ENCODE measurements around the gene PMM2.
"Not testable (repeated sequence)": the region's sequence is repeated elsewhere in the genome, so short reads cannot be mapped to it uniquely, and the experiment has no call there.

PMM2 gene

GRCh38 chr16:8782673-8783072 is 15.0 kb upstream of the PMM2 start:
- no peak for DNase-seq (ENCODE audit: low read depth)

DNA sequence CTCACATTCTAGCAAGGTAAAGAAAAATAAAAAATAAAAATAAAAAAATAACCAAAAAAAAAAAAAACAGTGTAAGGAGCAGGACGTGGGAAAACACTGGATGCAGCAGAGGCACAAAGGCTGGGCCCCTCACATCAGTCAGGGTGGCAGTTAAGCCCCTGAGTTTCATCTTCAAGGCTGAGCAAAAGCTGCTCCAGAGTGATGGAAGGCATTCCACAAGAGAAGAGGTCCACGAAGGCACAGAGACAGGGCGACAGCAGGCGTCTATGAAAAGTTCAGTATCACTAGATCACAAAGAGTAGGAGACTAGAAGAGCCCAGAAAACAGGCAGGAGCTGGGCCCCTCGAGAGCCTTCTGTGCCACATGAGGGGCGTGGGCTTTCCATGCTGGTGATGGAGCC is 12.2 kb upstream of the PMM2 start:
- DNase-seq (ENCODE audit: low read depth) = no peak

- not testable (repeated sequence) for DNase-seq (ENCODE audit: low read depth)
Measured at GRCh38 chr16:8786316-8786715, 11.3 kb upstream of the PMM2 start.

DNA sequence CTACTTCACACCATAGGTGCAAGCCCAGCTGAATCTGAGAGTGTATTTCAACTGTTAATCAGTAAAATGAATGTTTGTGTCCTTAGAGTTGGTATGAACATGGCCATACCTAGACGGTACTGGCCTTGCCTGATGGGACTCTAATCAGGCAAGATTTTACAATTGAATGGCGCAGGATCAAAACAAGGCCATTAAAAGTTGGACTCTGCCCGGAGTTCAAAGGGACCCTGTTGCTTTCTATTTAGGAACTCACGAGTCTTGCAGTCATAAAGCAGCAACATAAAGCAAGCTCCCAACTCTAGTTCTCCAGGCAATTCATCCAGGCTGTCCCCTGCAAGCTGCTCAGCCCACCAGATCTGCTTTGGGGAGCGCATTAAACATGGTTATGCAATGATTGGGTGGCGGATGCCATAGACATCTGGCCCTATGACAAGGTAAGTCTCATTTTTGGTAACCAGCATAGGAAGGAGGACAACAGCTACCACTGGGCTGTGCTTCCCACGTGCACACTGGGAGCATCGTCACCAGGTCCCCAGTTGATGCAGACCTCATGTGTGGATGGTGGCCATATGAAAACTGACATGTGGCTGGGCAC is 9.0 kb upstream of the PMM2 start:
- no peak for DNase-seq (ENCODE audit: low read depth)

- DNase-seq (ENCODE audit: low read depth) = no peak
Measured at GRCh38 chr16:8795091-8795490, 2.5 kb upstream of the PMM2 start.

- no peak for DNase-seq (ENCODE audit: low read depth)
Measured at GRCh38 chr16:8795818-8796217, 1.8 kb upstream of the PMM2 start.

- no peak for DNase-seq (ENCODE audit: low read depth)
Measured at GRCh38 chr16:8796469-8797363, 923 bp upstream of the PMM2 start.

GRCh38 chr16:8798174-8798527 is 512 bp downstream of the PMM2 start:
- no peak for DNase-seq (ENCODE audit: low read depth)

GRCh38 chr16:8798535-8799157 is 1.0 kb downstream of the PMM2 start:
- DNase-seq (ENCODE audit: low read depth) = no peak

- no peak for DNase-seq (ENCODE audit: low read depth)
Measured at GRCh38 chr16:8801701-8802100, 4.1 kb downstream of the PMM2 start.

GRCh38 chr16:8803733-8804132 is 6.1 kb downstream of the PMM2 start:
- DNase-seq (ENCODE audit: low read depth) = not testable (repeated sequence)

- no peak for DNase-seq (ENCODE audit: low read depth)
Measured at GRCh38 chr16:8804313-8804712, 6.7 kb downstream of the PMM2 start.

DNA sequence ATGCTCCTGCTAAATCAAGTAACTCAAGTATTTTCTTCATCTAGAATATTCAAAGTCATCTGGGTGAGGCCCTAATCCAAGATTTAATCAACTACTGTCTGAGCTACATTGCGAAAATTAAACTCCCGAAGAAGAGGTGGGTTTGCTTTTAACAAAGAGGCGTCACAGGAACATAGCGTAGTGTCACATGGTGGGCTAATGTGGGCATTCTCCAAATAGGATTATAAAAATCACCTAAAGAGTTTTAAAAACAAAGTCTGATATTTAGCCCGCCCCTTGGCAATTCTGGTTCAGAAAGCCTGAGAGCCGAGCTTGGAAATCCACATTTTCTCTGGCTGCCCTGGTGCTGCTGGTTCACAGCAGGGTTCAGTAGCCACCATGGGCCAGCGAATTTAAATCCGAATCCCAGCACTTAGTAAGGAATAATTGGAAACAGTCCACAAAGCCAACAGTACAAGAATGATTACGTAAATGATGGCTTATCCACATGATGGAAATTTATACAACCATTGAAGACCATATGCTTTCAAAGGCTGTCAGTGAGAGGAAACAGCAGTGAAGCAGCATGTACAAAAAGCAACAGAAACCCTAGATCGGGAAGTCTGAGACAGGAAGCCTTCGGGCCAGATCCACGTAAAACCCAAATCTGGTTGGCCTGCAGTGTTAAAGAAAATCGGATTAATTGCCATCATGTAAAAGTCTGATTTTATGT is 8.8 kb downstream of the PMM2 start:
- DNase-seq (ENCODE audit: low read depth) = no peak

DNA sequence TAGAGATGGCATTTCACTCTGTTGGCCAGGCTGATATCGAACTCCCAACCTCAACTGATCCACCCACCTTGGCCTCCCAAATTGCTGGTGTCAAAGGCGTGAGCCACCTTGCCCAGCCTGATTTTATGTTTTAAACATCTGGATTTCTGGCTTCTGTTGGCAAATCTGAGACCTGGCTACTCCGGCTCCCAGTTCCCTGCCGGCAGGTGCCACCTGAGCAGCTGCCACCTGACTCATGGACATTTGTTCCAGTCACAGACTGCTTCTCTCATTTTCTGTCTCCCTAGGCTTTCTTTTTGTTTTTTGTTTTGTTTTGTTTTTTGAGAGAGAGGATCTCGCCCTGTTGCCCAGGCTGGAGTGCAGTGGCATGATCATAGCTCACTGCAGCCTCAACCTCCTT is 9.6 kb downstream of the PMM2 start:
- DNase-seq (ENCODE audit: low read depth) = no peak

DNA sequence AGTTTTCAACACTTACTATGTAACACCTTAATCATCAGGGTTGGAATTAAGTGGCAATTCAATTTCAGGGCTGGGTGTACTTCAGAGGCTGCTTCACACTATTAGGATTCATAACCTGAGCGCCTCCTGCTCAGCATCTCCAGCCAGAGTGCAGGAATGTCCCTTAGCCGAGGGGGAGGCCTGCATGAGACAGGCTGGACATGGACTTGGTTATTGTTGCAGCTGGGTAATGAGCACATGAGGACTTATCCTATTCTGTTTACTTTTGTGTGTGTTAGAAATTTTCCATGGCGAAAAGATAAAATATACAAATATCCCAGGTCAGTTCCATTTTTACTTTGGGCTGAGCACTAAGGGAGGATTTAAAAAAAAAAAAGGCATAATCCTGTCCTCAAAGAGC is 10.4 kb downstream of the PMM2 start:
- no peak for DNase-seq (ENCODE audit: low read depth)

GRCh38 chr16:8808613-8809353 is 11.1 kb downstream of the PMM2 start:
- no peak for DNase-seq (ENCODE audit: low read depth)

DNA sequence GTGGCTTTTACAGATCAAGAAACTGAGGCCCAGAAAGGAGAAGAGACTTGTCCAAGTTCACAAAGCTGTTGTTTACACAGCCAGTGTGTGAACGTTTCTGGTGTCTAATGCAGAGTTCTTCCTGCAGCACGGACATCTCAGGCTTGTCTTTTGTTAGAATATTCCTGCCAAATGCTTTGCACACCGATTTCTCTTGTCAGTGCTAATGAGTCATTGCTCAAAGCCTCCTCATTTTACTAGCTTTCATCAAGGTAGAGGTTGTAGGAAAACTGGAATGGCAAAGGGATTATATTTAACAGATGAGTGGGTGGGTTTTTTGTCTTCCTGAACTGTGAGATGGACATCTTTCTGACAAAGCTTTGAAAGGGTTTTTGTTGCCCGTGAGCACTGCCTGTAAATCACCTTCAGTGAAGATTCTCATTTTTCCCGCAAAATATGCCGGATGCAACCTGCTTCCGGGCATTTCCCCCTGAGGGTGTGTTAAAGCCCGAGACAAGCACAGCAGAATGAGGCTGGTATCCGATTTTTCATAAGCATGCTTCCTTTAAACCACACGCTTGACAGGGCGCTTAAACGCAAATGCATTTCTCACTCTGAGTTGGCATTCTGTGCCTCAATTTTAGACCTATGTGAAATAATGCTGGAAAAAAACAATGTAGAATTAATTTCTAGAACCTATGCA is 14.7 kb downstream of the PMM2 start:
- no peak for DNase-seq (ENCODE audit: low read depth)

DNA sequence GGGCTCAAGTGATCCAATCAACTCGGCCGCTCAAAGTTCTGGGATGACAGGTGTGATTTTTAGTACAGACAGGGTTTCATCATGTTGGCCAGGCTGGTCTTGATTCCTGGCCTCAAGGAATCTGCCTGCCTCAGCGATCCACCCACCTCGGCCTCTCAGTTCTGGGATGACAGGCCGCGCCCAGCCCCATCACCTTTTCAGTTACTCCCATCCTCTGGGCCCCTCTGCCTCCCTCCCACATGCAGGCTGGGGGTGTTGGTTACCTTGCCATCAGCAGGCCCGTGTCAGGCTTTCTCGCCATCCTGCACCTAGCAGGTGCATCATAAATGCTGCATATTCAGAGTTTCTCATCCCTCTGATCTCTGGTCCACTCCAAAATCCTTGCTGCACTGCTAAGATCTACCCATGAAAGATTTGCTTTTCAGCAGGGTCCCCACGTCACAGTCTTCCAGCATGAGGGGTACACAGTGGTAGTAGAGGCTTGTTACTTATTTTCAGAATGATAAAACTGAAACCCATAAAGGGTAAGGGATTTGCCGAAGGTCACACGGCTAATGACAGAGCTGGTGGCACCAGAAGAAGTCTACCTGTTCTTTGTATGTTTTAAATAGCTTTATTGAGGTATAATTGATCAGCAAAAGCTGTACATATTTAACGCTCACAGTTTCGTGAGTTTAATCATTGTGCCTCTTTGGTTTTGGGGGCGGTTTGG is 16.6 kb downstream of the PMM2 start:
- no peak for DNase-seq (ENCODE audit: low read depth)

DNA sequence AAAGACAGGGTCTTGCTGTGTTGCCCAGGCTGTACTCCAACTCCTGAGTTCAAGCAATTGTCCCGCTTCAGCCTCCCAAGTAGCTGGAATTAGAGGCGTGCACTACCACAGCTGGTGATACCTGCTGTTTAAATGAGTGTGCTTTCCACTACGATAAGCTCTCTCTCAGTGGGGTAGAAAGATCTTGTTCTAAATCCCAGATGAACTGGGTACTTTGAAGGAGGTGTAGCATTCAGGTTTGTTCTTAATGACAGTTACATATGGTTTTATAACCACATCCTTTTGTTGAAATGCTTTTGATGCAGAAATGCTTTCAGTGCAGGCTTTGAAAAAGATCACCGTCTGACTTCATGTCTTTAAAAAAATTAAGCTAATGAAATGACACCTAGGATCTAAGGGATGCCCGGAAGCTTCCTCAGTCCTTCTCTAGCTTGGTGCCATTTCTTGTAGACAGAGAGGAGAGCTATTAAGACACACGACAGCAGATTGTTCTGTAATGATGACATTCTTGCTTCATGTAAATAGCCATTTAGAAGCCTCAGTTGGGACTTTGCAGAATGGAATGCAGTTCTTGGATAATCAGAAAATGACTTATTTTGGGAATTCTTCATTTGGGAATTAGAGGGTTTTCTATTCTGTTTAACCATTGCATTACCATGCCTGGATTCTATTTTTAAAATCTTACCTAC is 19.5 kb downstream of the PMM2 start:
- no peak for DNase-seq (ENCODE audit: low read depth)

All from stimulated activated CD8-positive, alpha-beta memory T cell treated with anti-CD3 and anti-CD28 coated beads, Interleukin-7, amount 100 ng/mL, for 24 hours (primary cell).